Progenitor cell of endocrine pancreas (in vitro differentiated cells): Measurements from ENCODE around the gene DLGAP1. TPM values are rescaled to one million over a fixed set of nuclear protein-coding genes. Genes with fewer than 3 reads are reported as not detected.

ENCODE experiments used
- DNase-seq: peaks from one replicate; pipeline ENCODE4 v3.0.0; 2021; ENCODE audit warnings: low spot score; ENCODE audit not compliant: unreplicated experiment
- H3K27ac Mint-ChIP-seq: 2 replicates; pipeline ENCODE4 v1.8.0; 2021; ENCODE audit warnings: mild to moderate bottlenecking, moderate library complexity, mixed read lengths
- H3K27me3 Mint-ChIP-seq: 2 replicates; pipeline ENCODE4 v1.8.0; 2021; ENCODE audit warnings: mixed read lengths
- H3K36me3 Mint-ChIP-seq: 2 replicates; pipeline ENCODE4 v1.8.0; 2022; ENCODE audit warnings: mixed read lengths; ENCODE audit not compliant: insufficient read depth
- H3K4me1 Mint-ChIP-seq: 2 replicates; pipeline ENCODE4 v1.8.0; 2021; ENCODE audit warnings: low read depth, mixed read lengths
- H3K4me3 Mint-ChIP-seq: 2 replicates; pipeline ENCODE4 v1.8.0; 2021; ENCODE audit warnings: low read depth, mild to moderate bottlenecking, moderate library complexity, mixed read lengths
- H3K9me3 Mint-ChIP-seq: 2 replicates; pipeline ENCODE4 v1.8.0; 2021; ENCODE audit warnings: low read depth, mixed read lengths
- total RNA-seq: library from RNA; stranded (reverse); gene quantifications from 2 replicates; pipeline ENCODE4 v1.2.1, GENCODE V29; 2021
- TF ChIP-seq, protein P1 (sequence below): fragments of 200-600 bp; sonication (generic); IDR thresholded peaks from one replicate; pipeline ENCODE4 v1.5.0; 2021; ENCODE audit warnings: antibody characterized with exemption, mild to moderate bottlenecking; ENCODE audit not compliant: unreplicated experiment

DLGAP1 gene
- total RNA-seq, 1 donor from 2014 or later, result 16.7 TPM

DNA sequence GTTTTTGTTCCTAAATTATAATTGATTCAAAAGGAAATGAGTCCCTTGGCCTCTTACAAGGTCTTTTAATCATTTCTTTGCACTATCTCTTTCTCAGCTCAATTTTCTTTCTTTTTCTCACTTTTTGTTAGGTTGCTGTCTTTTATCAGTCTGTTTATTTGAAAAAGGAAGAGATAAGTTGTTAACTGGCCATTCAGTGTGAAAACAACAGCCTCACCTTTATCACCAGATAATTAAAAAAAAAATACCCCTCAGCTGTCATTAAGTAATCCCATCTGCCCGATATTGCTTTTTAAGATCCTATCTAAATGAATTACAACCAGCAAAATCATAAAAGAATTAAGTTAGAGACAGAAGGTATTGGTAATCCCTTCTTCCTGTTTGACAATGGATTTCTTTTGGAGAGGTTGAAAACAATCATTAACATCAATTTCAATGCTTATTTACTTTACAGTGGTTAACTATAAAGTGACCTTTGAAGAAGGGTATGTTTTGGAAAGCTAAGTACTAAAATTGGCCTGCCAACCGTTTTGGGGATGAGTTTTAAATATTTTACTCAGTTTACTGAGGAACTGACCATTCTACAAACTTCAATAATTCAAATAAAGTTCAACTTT, 900.2 kb downstream of the DLGAP1 start:
- Mint-ChIP-seq H3K4me3 (no peak overlapping the region), H3K27me3 (peaks cover 12% of the 10 kb centered on the region), H3K27ac (no peak overlapping the region), H3K4me1 (peaks cover 14% of the 10 kb centered on the region), H3K9me3 (no peaks in the 10 kb centered on the region), H3K36me3 (no peaks in the 10 kb centered on the region)
- no peak for DNase-seq
- TF ChIP-seq, protein P1, sequence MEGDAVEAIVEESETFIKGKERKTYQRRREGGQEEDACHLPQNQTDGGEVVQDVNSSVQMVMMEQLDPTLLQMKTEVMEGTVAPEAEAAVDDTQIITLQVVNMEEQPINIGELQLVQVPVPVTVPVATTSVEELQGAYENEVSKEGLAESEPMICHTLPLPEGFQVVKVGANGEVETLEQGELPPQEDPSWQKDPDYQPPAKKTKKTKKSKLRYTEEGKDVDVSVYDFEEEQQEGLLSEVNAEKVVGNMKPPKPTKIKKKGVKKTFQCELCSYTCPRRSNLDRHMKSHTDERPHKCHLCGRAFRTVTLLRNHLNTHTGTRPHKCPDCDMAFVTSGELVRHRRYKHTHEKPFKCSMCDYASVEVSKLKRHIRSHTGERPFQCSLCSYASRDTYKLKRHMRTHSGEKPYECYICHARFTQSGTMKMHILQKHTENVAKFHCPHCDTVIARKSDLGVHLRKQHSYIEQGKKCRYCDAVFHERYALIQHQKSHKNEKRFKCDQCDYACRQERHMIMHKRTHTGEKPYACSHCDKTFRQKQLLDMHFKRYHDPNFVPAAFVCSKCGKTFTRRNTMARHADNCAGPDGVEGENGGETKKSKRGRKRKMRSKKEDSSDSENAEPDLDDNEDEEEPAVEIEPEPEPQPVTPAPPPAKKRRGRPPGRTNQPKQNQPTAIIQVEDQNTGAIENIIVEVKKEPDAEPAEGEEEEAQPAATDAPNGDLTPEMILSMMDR, result no peak

DNA sequence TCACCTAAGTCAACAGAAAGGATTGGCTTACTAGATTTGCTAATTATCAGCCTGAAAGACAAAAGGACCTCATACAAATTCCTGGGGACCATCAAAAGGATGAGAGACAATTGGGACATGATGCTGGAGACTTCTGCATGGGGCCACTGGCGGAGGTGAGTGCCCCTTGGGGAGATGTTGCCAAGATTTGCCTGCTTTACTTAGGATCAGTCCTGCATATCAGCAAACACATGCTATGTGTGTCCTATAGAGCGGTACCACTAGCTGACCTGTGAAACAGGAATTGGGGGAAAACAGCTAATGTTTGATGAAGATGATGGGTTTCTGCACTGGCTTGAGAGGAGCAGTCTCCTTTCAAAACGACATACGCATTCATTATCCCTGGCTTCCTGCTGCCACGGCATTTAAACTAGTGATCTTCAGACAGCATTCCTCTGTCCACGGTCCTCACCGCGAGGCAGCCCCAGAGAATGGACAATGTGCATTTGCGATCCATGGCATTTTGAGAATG, 901.0 kb downstream of the DLGAP1 start:
- DNase-seq, result no peak
- Mint-ChIP-seq H3K9me3 (no peaks in the 10 kb centered on the region), H3K27ac (no peak overlapping the region)

DNA sequence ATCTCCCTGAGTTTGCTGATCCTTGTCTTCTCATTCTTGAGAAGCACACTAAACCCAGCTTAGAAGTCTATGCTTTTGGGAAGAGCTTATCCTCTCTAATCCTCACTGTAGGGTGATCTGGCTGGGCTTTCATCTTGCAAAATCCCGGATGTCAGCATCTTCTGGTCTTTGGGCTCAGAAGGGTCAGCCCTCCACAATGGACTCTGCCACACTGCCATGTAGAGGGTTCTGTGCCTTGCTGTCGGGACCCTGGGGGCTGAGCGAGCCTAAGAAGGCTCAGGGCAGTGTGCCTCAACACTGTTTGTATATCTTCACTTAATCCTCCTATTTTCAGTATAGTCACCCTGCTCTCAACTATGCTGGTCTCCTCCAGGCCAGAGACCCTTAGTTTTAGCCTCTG, 902.8 kb downstream of the DLGAP1 start:
- Mint-ChIP-seq H3K9me3 (no peaks in the 10 kb centered on the region), H3K27me3 (peaks cover 12% of the 10 kb centered on the region), H3K27ac (no peak overlapping the region), H3K4me3 (no peak overlapping the region), H3K36me3 (no peaks in the 10 kb centered on the region), H3K4me1 (peaks cover 14% of the 10 kb centered on the region)
- DNase-seq, result no peak
- TF ChIP-seq, protein P1, result no peak

More for the DNA sequence above, 901.0 kb downstream of the DLGAP1 start:
- TF ChIP-seq, protein P1, result no peak
- Mint-ChIP-seq H3K27me3 (peaks cover 12% of the 10 kb centered on the region), H3K4me1 (peaks cover 14% of the 10 kb centered on the region), H3K4me3 (no peak overlapping the region), H3K36me3 (no peaks in the 10 kb centered on the region)

DNA sequence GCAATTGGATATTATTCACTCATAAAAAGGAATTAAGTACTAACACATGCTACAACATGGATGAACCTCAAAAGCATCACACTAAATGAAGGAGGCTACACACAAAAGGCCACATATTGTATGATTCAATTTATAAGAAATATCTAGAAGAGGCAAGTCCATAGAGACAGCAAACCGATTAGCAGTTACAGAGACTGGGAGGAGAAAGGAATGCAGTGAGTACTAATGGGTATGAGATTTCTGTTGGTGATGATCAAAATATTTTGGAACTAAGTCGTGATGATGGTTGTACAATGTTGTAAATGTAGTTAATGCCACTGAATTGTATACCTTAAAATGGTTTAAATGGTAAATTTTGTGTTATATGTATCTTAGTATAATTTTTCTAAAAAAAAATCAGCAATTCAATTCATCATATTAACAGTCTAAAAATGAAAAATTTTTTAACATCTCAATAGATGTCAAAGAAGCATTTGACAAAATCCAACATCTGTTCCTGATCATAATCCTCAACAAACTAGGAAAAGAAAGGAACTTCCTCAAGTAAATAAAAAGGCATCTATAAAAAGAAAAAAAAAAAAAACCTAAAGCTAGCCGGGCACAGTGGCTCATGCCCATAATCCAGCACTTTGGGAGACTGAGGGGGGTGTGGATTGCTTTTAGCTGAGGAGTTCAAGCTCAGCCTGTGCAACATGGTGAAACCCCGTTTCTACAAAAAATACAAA, 907.1 kb downstream of the DLGAP1 start:
- peaks cover 9% of the 10 kb centered on the region for H3K27me3 Mint-ChIP-seq
- H3K4me3 Mint-ChIP-seq, result no peak overlapping the region
- TF ChIP-seq, protein P1, result no peak
- H3K9me3 Mint-ChIP-seq, result no peaks in the 10 kb centered on the region
- DNase-seq, result no peak
- H3K4me1 Mint-ChIP-seq, result peaks cover 1% of the 10 kb centered on the region
- H3K27ac Mint-ChIP-seq, result no peak overlapping the region
- H3K36me3 Mint-ChIP-seq, result no peaks in the 10 kb centered on the region

DNA sequence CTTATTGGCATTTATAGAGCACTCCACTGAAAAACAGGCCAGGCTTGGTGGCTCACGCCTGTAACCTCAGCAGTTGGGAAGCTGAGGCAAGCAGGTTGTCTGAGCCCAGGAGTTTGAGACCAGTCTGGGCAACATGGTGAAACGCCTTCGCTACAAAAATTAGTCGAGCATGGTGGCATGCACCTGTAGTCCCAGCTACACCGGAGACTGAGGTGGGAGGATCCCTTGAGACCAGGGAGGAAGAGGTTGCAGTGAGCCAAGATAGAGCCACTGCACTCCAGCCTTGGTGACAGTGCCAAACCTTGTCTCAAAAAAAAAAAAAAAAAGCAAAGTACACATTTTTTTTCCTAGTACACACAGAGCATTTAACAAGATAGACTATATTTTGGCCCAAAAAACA, 909.0 kb downstream of the DLGAP1 start:
- H3K36me3 Mint-ChIP-seq, result no peaks in the 10 kb centered on the region
- H3K4me1 Mint-ChIP-seq, result peaks cover 1% of the 10 kb centered on the region
- no peaks in the 10 kb centered on the region for H3K27me3 Mint-ChIP-seq
- no peak overlapping the region for H3K4me3 Mint-ChIP-seq
- H3K9me3 Mint-ChIP-seq, result no peaks in the 10 kb centered on the region
- no peak for DNase-seq
- TF ChIP-seq, protein P1, result no peak
- no peak overlapping the region for H3K27ac Mint-ChIP-seq
